Endothelial cell of umbilical vein (primary cell): ENCODE measurements around the gene NEMP2.

ENCODE experiments used
- CTCF ChIP-seq, 2 donors: IDR thresholded peaks; 1 replicate in 1 of 2; 2 replicates in 1 of 2; pipeline ENCODE4 v1.5.1; 2011; ENCODE audit warnings: low read length in 2 of 2, mild to moderate bottlenecking in 2 of 2, moderate library complexity in 2 of 2, control low read depth in 1 of 2, inconsistent platforms in 1 of 2, low read depth in 1 of 2; ENCODE audit not compliant: insufficient read depth in 1 of 2; ENCODE audit errors: extremely low read depth in 1 of 2
- FOS ChIP-seq: IDR thresholded peaks from 2 replicates; pipeline ENCODE4 v1.6.1; 2011; ENCODE audit warnings: mild to moderate bottlenecking, low read length, moderate library complexity, borderline replicate concordance; ENCODE audit not compliant: insufficient read depth
- MAX ChIP-seq: IDR thresholded peaks from 2 replicates; pipeline ENCODE4 v1.6.1; 2011; ENCODE audit not compliant: insufficient read depth, insufficient read length
- POLR2A ChIP-seq: IDR thresholded peaks from 2 replicates; pipeline ENCODE4 v1.6.1; 2012; ENCODE audit warnings: low read depth, mild to moderate bottlenecking, control low read depth, low read length
- POLR2AphosphoS5 ChIP-seq: IDR thresholded peaks from 2 replicates; pipeline ENCODE4 v1.6.1; 2012; ENCODE audit warnings: low read depth, mild to moderate bottlenecking, control low read depth, low read length, moderate library complexity; ENCODE audit not compliant: insufficient read depth

GRCh38 chr2:190526105-190526750 is 8.3 kb downstream of the NEMP2 start:
- no peak for TF ChIP-seq POLR2A
- TF ChIP-seq CTCF (IDR thresholded peaks at IDR 0.05; ENCODE audit: extremely low read depth in 1 of 2, insufficient read depth in 1 of 2, low read depth in 1 of 2, low read length in 2 of 2), result no peak
- TF ChIP-seq POLR2AphosphoS5, result no peak
- TF ChIP-seq MAX, result no peak
- no peak for TF ChIP-seq FOS
